Prostate gland (tissue), 2 donors: Measurements from ENCODE around the gene PTPRK. TPM values are rescaled to one million over a fixed set of nuclear protein-coding genes. Genes with fewer than 3 reads are reported as not detected.

Experiments
- DNase-seq: peaks from one replicate; pipeline ENCODE4 v3.0.0-alpha.2; 2019; ENCODE audit warnings: low spot score
- H3K27ac ChIP-seq, 2 donors: fragments of 200-600 bp; sonication (generic); 2 replicates each; pipeline ENCODE4 v1.5.1; 2017 to 2019
- H3K27me3 ChIP-seq: fragments of 200-600 bp; sonication (generic); replicated peaks from 2 replicates; pipeline ENCODE4 v1.5.1; 2019; ENCODE audit not compliant: insufficient read depth
- H3K36me3 ChIP-seq, 2 donors: fragments of 200-600 bp; sonication (generic); 1 replicate in 1 of 2; 2 replicates in 1 of 2; pipeline versions ENCODE4 v1.5.1 to v1.8.1; 2017 to 2019
- H3K4me1 ChIP-seq: fragments of 200-600 bp; sonication (generic); replicated peaks from 2 replicates; pipeline ENCODE4 v1.5.1; 2019
- H3K4me3 ChIP-seq, 2 donors: fragments of 200-600 bp; sonication (generic); 2 replicates each; pipeline ENCODE4 v1.5.1; 2017 to 2019
- H3K9me3 ChIP-seq: fragments of 200-600 bp; sonication (generic); 2 replicates; pipeline ENCODE4 v1.5.1; 2017
- CTCF ChIP-seq, 4 experiments: fragments of 200-600 bp in 2 of 4; fragments of 450-650 bp in 2 of 4; sonication (generic) in 2 of 4; IDR thresholded peaks; 1 replicate in 3 of 4; 2 replicates in 1 of 4; pipeline ENCODE4 v1.5.1; 2016 to 2019; ENCODE audit warnings: antibody characterized with exemption in 4 of 4, mild to moderate bottlenecking in 2 of 4, moderate library complexity in 2 of 4
- POLR2A ChIP-seq: fragments of 450-650 bp; IDR thresholded peaks from one replicate; pipeline ENCODE4 v1.6.1; 2016; ENCODE audit warnings: antibody characterized with exemption, mild to moderate bottlenecking
- POLR2AphosphoS5 ChIP-seq: sonication (generic); formaldehyde crosslinking; IDR thresholded peaks from one replicate; pipeline ENCODE4 v1.6.1; 2017; ENCODE audit warnings: antibody characterized with exemption
- WGBS: methylation state at CpG from one replicate; pipeline ENCODE4 v1.1.5; 2018; 5-methylcytosine and 5-hydroxymethylcytosine counted together
- intact Hi-C: fragments of 100-400 bp; cut with DNase I; formaldehyde crosslinking; loops from one replicate; pipeline ENCODE4 v1.14.2; 2022
- total RNA-seq, 2 donors: library from RNA; depleted of rRNA; stranded (reverse); fragments of >200 nt; gene quantifications; one replicate each; pipeline ENCODE4 v1.1.0, GENCODE V29; 2016

The PTPRK gene
- total RNA-seq, 2 donors from 2014 or later, result 32.0 to 64.6 TPM

GRCh38 chr6:128379577-128379976, 140.8 kb downstream of the PTPRK start:
- no peaks in the 10 kb centered on the region for H3K4me1 ChIP-seq
- intact Hi-C loops, result no loop called here
- H3K9me3 ChIP-seq, result no peaks in the 10 kb centered on the region
- no peak overlapping the region for H3K27ac ChIP-seq
- no peak for DNase-seq
- no peak for TF ChIP-seq POLR2AphosphoS5
- TF ChIP-seq CTCF (IDR thresholded peaks at IDR 0.05), result no peak
- TF ChIP-seq POLR2A, result no peak
- H3K36me3 ChIP-seq, result no peaks in the 10 kb centered on the region
- no peak overlapping the region for H3K4me3 ChIP-seq
- H3K27me3 ChIP-seq, result no peaks in the 10 kb centered on the region

DNA sequence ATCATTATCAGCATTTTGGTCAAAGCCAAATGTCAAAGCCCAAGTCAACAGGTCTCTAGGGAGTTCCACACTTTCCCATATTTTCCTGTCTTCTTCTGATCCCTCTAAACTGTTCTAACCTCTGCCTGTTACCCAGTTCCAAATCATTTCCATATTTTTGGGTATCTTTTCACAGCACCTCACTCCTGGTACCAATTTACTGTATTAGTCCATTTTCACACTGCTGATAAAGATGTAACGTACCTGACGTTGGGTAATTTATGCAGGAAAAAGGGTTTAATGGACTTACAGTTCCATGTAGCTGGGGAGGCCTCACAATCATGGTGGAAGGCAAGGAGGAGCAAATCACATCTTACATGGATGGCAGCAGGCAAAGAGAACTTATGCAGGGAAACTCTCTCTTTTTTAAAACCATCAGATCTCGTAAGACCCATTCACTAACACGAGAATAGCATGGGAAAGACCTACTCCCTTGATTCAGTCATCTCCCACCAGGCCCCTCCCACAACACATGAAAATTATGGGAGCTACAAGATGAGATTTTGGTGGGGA, 143.4 kb downstream of the PTPRK start:
- Histone ChIP-seq H3K27ac (no peak overlapping the region), H3K4me1 (no peaks in the 10 kb centered on the region), H3K4me3 (no peak overlapping the region), H3K27me3 (no peaks in the 10 kb centered on the region), H3K36me3 (no peaks in the 10 kb centered on the region), H3K9me3 (no peaks in the 10 kb centered on the region)
- 93% methylated on average over 4 of the region's 4 CpGs for WGBS
- no peak for DNase-seq
- intact Hi-C loops, result no loop called here
- TF ChIP-seq POLR2A (no peak), CTCF (IDR thresholded peaks at IDR 0.05) (no peak), POLR2AphosphoS5 (no peak)

- intact Hi-C loops, result no loop called here
- Histone ChIP-seq H3K4me3 (no peak overlapping the region), H3K27ac (no peak overlapping the region), H3K9me3 (no peaks in the 10 kb centered on the region), H3K27me3 (no peaks in the 10 kb centered on the region), H3K4me1 (no peaks in the 10 kb centered on the region), H3K36me3 (no peaks in the 10 kb centered on the region)
- no peak for TF ChIP-seq CTCF (IDR thresholded peaks at IDR 0.05)
- TF ChIP-seq POLR2A, result no peak
- no peak for TF ChIP-seq POLR2AphosphoS5
- WGBS, result 75% methylated on average over 4 of the region's 4 CpGs
- no peak for DNase-seq
These were observed 149.3 kb downstream of the PTPRK start for GRCh38 chr6:128371136-128371535.

- Histone ChIP-seq H3K27ac (no peak overlapping the region), H3K4me3 (no peak overlapping the region), H3K9me3 (no peaks in the 10 kb centered on the region), H3K4me1 (no peaks in the 10 kb centered on the region), H3K27me3 (no peaks in the 10 kb centered on the region), H3K36me3 (no peaks in the 10 kb centered on the region)
- intact Hi-C loops, result no loop called here
- TF ChIP-seq CTCF (IDR thresholded peaks at IDR 0.05) (peak in 1 of 4 experiments; percentile 10), POLR2A (no peak), POLR2AphosphoS5 (no peak)
- DNase-seq, result no peak
- WGBS, result 22% methylated on average over 2 of the region's 2 CpGs
These were observed 150.3 kb downstream of the PTPRK start for GRCh38 chr6:128370072-128370471.

- H3K4me3 ChIP-seq, result no peak overlapping the region
- intact Hi-C loops, result no loop called here
These were observed 152.0 kb downstream of the PTPRK start for GRCh38 chr6:128368213-128368944.

More at GRCh38 chr6:128368213-128368944, 152.0 kb downstream of the PTPRK start:
- 34% methylated on average over 3 of the region's 3 CpGs for WGBS
- Histone ChIP-seq H3K36me3 (no peaks in the 10 kb centered on the region), H3K27ac (no peak overlapping the region), H3K27me3 (no peaks in the 10 kb centered on the region), H3K9me3 (no peaks in the 10 kb centered on the region), H3K4me1 (no peaks in the 10 kb centered on the region)
- DNase-seq, result no peak
- TF ChIP-seq POLR2A (no peak), CTCF (IDR thresholded peaks at IDR 0.05) (no peak), POLR2AphosphoS5 (no peak)
